ENCODE data around the gene SDK2.

The SDK2 gene

GRCh38 chr17:73285916-73286862 lies 358.1 kb downstream of the SDK2 start:
- TF ChIP-seq POLR2AphosphoS5 (IDR thresholded peaks at IDR 0.05; ENCODE audit: low read depth), result no peak
- TF ChIP-seq, protein P1, sequence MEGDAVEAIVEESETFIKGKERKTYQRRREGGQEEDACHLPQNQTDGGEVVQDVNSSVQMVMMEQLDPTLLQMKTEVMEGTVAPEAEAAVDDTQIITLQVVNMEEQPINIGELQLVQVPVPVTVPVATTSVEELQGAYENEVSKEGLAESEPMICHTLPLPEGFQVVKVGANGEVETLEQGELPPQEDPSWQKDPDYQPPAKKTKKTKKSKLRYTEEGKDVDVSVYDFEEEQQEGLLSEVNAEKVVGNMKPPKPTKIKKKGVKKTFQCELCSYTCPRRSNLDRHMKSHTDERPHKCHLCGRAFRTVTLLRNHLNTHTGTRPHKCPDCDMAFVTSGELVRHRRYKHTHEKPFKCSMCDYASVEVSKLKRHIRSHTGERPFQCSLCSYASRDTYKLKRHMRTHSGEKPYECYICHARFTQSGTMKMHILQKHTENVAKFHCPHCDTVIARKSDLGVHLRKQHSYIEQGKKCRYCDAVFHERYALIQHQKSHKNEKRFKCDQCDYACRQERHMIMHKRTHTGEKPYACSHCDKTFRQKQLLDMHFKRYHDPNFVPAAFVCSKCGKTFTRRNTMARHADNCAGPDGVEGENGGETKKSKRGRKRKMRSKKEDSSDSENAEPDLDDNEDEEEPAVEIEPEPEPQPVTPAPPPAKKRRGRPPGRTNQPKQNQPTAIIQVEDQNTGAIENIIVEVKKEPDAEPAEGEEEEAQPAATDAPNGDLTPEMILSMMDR (IDR thresholded peaks at IDR 0.05; ENCODE audit: insufficient read depth, low read length), result no peak
- no peak for TF ChIP-seq GABPA (IDR thresholded peaks at IDR 0.05; ENCODE audit: low read depth)
- no peak for TF ChIP-seq REST (IDR thresholded peaks at IDR 0.05; ENCODE audit: insufficient replicate concordance, low read depth)
- no peak for TF ChIP-seq SPI1 (IDR thresholded peaks at IDR 0.05; ENCODE audit: borderline replicate concordance, low read depth)
- no peaks in the 10 kb centered on the region for H3K27me3 ChIP-seq (ENCODE audit: insufficient read depth, poor library complexity, severe bottlenecking)
- DNase-seq (ENCODE audit: low read depth in 1 of 2, low spot score in 1 of 2), result no peak
- H3K27ac ChIP-seq (replicated peaks), result no peak overlapping the region
- no peak overlapping the region for H3K4me3 ChIP-seq (replicated peaks; ENCODE audit: insufficient read depth, low read length)

- Histone ChIP-seq H3K27me3 (ENCODE audit: insufficient read depth, poor library complexity, severe bottlenecking) (no peaks in the 10 kb centered on the region), H3K27ac (replicated peaks) (no peak overlapping the region), H3K4me3 (replicated peaks; ENCODE audit: insufficient read depth, low read length) (no peak overlapping the region)
- TF ChIP-seq REST (IDR thresholded peaks at IDR 0.05; ENCODE audit: insufficient replicate concordance, low read depth), result no peak
- TF ChIP-seq SPI1 (IDR thresholded peaks at IDR 0.05; ENCODE audit: borderline replicate concordance, low read depth), result no peak
- TF ChIP-seq, protein P1 (IDR thresholded peaks at IDR 0.05; ENCODE audit: insufficient read depth, low read length), result no peak
- no peak for TF ChIP-seq GABPA (IDR thresholded peaks at IDR 0.05; ENCODE audit: low read depth)
- no peak for TF ChIP-seq POLR2AphosphoS5 (IDR thresholded peaks at IDR 0.05; ENCODE audit: low read depth)
- no peak for DNase-seq (ENCODE audit: low read depth in 1 of 2, low spot score in 1 of 2)
Measured at GRCh38 chr17:73285603-73285908, 358.7 kb downstream of the SDK2 start.

- no peak overlapping the region for H3K27ac ChIP-seq (replicated peaks)
- no peak overlapping the region for H3K4me3 ChIP-seq (replicated peaks; ENCODE audit: insufficient read depth, low read length)
- DNase-seq (ENCODE audit: low read depth in 1 of 2, low spot score in 1 of 2), result no peak
- TF ChIP-seq REST (IDR thresholded peaks at IDR 0.05; ENCODE audit: insufficient replicate concordance, low read depth), result no peak
- no peak for TF ChIP-seq SPI1 (IDR thresholded peaks at IDR 0.05; ENCODE audit: borderline replicate concordance, low read depth)
- TF ChIP-seq, protein P1 (IDR thresholded peaks at IDR 0.05; ENCODE audit: insufficient read depth, low read length), result no peak
- no peak for TF ChIP-seq GABPA (IDR thresholded peaks at IDR 0.05; ENCODE audit: low read depth)
- no peak for TF ChIP-seq POLR2AphosphoS5 (IDR thresholded peaks at IDR 0.05; ENCODE audit: low read depth)
- H3K27me3 ChIP-seq (ENCODE audit: insufficient read depth, poor library complexity, severe bottlenecking), result no peaks in the 10 kb centered on the region
Measured at GRCh38 chr17:73284906-73285602, 359.2 kb downstream of the SDK2 start.
